ENCODE measurements around the gene POLD3.
"Not testable (repeated sequence)": the region's sequence is repeated elsewhere in the genome, so short reads cannot be mapped to it uniquely, and the experiment has no call there.

Gene POLD3

GRCh38 chr11:74639533-74639932, 47.2 kb downstream of the POLD3 start:
- no peak for DNase-seq

GRCh38 chr11:74641289-74641688, 48.9 kb downstream of the POLD3 start:
- no peak for DNase-seq

- no peak for DNase-seq
Measured at GRCh38 chr11:74641905-74642304, 49.5 kb downstream of the POLD3 start.

- no peak for DNase-seq
Measured at GRCh38 chr11:74642912-74643311, 50.5 kb downstream of the POLD3 start.

GRCh38 chr11:74644081-74644480, 51.7 kb downstream of the POLD3 start:
- no peak for DNase-seq

- DNase-seq = no peak
Measured at GRCh38 chr11:74646215-74646614, 53.8 kb downstream of the POLD3 start.

- DNase-seq = no peak
Measured at GRCh38 chr11:74646954-74647353, 54.6 kb downstream of the POLD3 start.

- DNase-seq = no peak
Measured at GRCh38 chr11:74647404-74647803, 55.0 kb downstream of the POLD3 start.

GRCh38 chr11:74647831-74648230, 55.4 kb downstream of the POLD3 start:
- no peak for DNase-seq

- no peak for DNase-seq
Measured at GRCh38 chr11:74648894-74649293, 56.5 kb downstream of the POLD3 start.

- no peak for DNase-seq
Measured at GRCh38 chr11:74650498-74650897, 58.1 kb downstream of the POLD3 start.

- no peak for DNase-seq
Measured at GRCh38 chr11:74654976-74655375, 62.6 kb downstream of the POLD3 start.

- not testable (repeated sequence) for DNase-seq
Measured at GRCh38 chr11:74659124-74659523, 66.7 kb downstream of the POLD3 start.

- DNase-seq = no peak
Measured at GRCh38 chr11:74662487-74663103, 70.2 kb downstream of the POLD3 start.

- no peak for DNase-seq
Measured at GRCh38 chr11:74663315-74663714, 70.9 kb downstream of the POLD3 start.

- no peak for DNase-seq
Measured at GRCh38 chr11:74669211-74670160, 77.1 kb downstream of the POLD3 start.

GRCh38 chr11:74670171-74670570, 77.8 kb downstream of the POLD3 start:
- DNase-seq = no peak

GRCh38 chr11:74671520-74672196, 79.3 kb downstream of the POLD3 start:
- no peak for DNase-seq

GRCh38 chr11:74672332-74672955, 80.1 kb downstream of the POLD3 start:
- DNase-seq = no peak

GRCh38 chr11:74672956-74673692, 80.7 kb downstream of the POLD3 start:
- peak in 1 of 2 experiments; percentile 6 for DNase-seq

- no peak for DNase-seq
Measured at GRCh38 chr11:74673693-74674360, 81.4 kb downstream of the POLD3 start.

- DNase-seq = no peak
Measured at GRCh38 chr11:74675761-74676160, 83.4 kb downstream of the POLD3 start.

Data from cerebellar nuclear complex (tissue), 1 donor.